KOPT-K1 (cell line): Measurements from ENCODE around the gene PPP1R12B.
"Not testable (repeated sequence)": the region's sequence is repeated elsewhere in the genome, so short reads cannot be mapped to it uniquely, and the experiment has no call there.

Experiments used
- H3K27ac ChIP-seq: fragments of 200-600 bp; sonication (generic); 2 replicates; pipeline ENCODE4 v1.5.1; 2016; ENCODE audit warnings: antibody characterized with exemption, mild to moderate bottlenecking, low read depth, low read length; ENCODE audit not compliant: poor library complexity, severe bottlenecking
- H3K36me3 ChIP-seq: fragments of 200-600 bp; sonication (generic); 2 replicates; pipeline ENCODE4 v1.5.1; 2017; ENCODE audit warnings: antibody characterized with exemption, mild to moderate bottlenecking, low read length, moderate library complexity; ENCODE audit not compliant: insufficient read depth
- H3K9me3 ChIP-seq: fragments of 200-600 bp; sonication (generic); 2 replicates; pipeline ENCODE4 v1.5.1; 2017; ENCODE audit warnings: antibody characterized with exemption, low read length, mild to moderate bottlenecking; ENCODE audit not compliant: insufficient read depth, poor library complexity, severe bottlenecking

The PPP1R12B gene

DNA sequence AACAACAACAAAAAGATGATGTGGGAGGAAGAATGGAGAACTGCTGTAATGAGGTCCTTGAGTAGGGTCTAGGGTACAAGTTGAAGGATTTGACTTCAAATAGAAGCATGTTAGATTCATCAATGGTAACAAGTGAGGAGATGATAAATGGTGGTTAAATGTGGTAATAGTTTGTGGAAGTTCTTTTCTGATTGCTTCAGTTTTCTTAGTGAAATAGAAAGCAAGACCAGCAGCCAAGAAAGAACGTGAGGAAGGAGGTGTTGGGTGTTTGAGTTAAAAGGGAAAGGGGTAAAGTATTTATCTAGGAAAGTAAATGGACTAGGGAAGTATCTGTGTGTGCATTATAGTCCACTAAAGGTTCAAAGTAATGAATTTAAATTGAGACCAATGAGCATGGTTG, 177.6 kb downstream of the PPP1R12B start:
- H3K9me3 ChIP-seq, H3K36me3 ChIP-seq, H3K27ac ChIP-seq: not testable (repeated sequence)

- H3K27ac ChIP-seq, H3K9me3 ChIP-seq, H3K36me3 ChIP-seq: not testable (repeated sequence)
Observed at GRCh38 chr1:202528096-202528722, 179.7 kb downstream of the PPP1R12B start.

GRCh38 chr1:202530686-202531085, 182.2 kb downstream of the PPP1R12B start:
- not testable (repeated sequence) for H3K9me3 ChIP-seq, H3K27ac ChIP-seq

GRCh38 chr1:202531472-202531811, 182.9 kb downstream of the PPP1R12B start:
- Histone ChIP-seq H3K27ac (no peak overlapping the region), H3K9me3 (no peaks in the 10 kb centered on the region), H3K36me3 (no peaks in the 10 kb centered on the region)

More at GRCh38 chr1:202530686-202531085, 182.2 kb downstream of the PPP1R12B start:
- H3K36me3 ChIP-seq = not testable (repeated sequence)

DNA sequence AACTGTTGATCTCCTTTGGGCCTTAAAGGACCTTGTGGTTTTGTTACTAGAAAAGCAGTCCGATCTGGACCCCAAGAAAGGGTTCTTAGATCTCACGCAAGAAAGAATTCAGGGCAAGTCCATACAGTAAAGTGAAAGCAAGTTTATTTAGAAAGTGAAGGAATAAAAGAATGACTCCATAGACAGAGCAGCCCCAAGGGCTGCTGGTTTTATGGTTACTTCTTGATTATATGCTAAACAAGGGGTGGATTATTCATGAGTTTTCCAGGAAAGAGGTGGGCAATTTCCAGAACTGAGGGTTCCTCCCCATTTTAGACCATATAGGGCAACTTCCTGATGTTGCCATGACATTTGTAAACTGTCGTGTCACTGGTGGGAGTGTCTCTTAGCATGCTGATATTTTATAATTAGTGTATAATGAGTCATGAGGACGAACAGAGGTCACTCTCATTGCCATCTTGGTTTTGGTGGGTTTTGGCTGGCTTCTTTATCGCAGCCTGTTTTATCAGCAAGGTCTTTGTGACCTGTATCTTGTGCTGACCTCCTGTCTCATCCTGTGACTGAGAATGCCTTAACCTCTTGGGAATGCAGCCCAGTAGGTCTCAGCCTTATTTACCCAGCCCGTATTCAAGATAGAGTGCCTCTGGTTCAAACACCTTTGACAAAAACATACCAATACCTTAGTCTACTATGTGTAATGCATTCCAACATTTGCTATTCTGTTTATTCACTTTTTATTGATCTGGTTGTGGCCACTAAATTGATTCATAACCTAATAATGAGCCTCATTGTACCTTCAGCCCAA, 183.5 kb downstream of the PPP1R12B start:
- H3K9me3 ChIP-seq, H3K27ac ChIP-seq: not testable (repeated sequence)

GRCh38 chr1:202539166-202539574, 190.7 kb downstream of the PPP1R12B start:
- H3K9me3 ChIP-seq, H3K27ac ChIP-seq, H3K36me3 ChIP-seq: not testable (repeated sequence)

More for the DNA sequence above, 183.5 kb downstream of the PPP1R12B start:
- not testable (repeated sequence) for H3K36me3 ChIP-seq

DNA sequence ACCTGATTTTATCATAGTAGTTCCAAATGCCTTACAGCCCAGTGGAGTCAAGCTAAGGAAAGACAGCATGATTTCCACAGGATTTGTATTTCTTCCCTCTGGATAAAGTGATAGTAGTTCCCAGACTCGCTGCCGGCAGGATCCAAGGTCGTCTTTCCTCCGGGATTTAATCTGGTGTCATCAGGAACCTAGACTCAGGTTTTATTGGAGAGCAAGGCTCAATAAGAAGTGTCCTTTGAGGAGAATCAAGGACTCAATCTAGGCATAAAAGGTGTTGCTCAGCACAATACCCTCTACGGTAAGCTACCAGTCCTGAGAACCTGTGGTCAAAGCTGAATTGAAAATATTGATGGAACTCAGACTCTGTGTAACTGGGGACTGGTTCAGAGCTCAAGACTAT, 191.1 kb downstream of the PPP1R12B start:
- H3K9me3 ChIP-seq, H3K36me3 ChIP-seq, H3K27ac ChIP-seq: not testable (repeated sequence)

DNA sequence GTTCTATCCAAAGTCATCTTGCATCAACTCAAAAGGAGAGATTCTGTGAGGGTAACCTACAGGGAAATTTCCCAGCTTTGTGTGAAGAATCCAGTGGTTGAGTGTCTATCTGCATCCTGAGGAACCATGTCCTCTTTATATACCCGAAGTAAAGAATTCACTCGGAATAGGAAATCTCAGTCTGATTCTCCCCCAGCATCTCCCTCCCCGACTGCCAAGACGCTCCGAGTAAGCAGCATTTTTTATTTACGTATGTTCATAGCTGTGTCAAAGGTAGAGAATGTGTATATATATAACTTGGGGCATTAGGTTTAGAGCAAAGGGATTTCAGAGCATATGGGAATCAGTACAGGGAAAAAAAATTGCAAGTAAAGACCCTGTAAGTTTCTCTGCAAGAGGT, 191.5 kb downstream of the PPP1R12B start:
- H3K9me3 ChIP-seq = no peaks in the 10 kb centered on the region
- H3K36me3 ChIP-seq = no peaks in the 10 kb centered on the region
- no peak overlapping the region for H3K27ac ChIP-seq

DNA sequence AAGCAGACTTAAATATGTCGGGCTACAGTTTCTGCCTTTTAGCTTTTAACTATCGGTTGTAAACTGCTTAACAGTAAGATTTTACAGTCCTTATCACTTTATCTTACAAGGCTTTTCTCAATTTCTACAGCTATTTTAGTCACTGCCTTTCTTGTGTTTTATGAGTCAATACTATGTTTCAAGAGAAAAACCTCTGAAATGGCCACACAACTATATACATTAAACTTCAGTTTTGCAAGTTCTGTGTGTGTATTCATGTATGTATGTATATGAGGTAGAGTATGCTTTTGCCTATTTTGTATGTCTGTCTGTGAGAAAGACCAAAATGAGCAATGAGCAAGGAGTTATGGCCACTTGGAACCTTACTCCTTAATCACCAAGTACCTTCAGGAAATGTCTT, 191.9 kb downstream of the PPP1R12B start:
- Histone ChIP-seq H3K9me3 (no peaks in the 10 kb centered on the region), H3K36me3 (no peaks in the 10 kb centered on the region), H3K27ac (no peak overlapping the region)

DNA sequence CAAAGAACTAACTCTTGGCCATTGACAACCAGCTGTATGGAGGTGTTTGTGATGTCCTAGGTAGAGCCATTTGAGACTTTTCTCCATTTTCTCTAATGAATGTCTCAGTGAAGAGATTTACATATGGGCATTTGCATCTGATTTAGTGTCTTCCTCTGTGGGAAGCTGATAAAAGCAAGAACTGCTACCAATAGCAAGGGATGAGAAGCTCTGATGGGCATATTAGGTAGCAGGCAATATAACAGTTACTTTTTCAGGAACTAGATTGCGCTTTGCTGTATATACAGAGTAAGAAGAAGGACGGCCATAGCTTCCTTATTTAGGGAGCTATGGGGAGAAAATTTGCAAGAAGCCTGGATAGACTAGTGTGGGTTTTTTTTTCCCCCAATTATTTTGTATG, 192.4 kb downstream of the PPP1R12B start:
- H3K36me3 ChIP-seq, H3K9me3 ChIP-seq, H3K27ac ChIP-seq: not testable (repeated sequence)

DNA sequence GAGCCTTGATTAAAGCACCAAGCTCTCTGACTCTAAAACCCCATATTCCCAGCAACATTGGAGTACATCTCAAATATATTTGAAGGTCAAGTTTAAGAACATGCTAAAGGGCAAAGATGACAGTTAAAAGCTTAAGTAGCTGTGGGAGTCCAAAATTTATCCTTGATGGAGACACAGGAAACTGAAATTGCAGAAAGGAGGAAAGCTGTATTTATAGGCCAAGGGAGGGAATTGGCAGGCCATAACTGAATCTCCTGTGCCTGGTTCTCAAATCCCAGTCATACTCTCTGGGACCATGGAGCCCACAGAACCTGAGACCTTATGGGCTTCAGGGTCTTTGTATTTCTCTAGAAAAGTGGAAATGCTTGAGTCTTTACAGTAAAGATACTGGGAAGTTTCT, 193.9 kb downstream of the PPP1R12B start:
- H3K36me3 ChIP-seq, H3K27ac ChIP-seq, H3K9me3 ChIP-seq: not testable (repeated sequence)

DNA sequence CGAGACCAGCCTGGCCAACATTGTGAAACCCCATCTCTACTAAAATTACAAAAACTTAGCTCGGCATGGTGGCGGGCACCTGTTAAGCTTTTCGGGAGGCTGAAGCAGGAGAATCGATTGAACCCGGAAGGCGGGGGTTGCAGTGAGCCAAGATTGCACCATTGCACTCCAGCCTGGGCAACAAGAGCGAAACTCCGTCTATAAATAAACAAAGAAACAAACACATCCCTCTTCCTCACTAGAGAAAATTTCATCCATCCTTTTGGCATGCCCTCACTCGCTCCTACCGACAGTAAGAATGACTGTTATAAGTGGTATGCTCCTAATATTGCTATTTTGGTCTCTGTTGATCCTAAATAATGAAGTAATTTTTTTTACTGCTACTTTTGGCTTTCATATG, 195.0 kb downstream of the PPP1R12B start:
- H3K36me3 ChIP-seq, H3K9me3 ChIP-seq, H3K27ac ChIP-seq: not testable (repeated sequence)

- H3K9me3 ChIP-seq, H3K27ac ChIP-seq, H3K36me3 ChIP-seq: not testable (repeated sequence)
Observed at GRCh38 chr1:202544766-202545449, 196.4 kb downstream of the PPP1R12B start.

- H3K9me3 ChIP-seq, H3K36me3 ChIP-seq, H3K27ac ChIP-seq: not testable (repeated sequence)
Observed at GRCh38 chr1:202545647-202546303, 197.3 kb downstream of the PPP1R12B start.

DNA sequence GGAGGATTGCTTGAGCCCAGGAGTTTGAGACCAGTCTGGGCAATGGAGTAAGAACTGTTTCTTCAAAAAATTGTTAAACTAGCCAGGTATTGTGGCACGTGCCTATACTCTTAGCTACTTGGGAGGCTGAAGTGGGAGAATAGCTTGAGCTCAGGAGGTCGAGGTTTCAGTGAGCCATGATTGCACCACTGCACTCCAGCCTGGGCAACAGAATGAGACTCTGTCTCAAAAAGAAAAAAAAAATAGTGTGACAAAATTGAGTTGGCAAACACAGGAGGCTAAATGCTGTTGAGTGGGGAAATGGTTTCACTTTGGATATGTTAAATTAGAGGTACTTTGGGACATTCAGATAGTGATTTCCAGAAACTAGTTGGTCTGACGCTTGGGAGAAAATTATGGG, 197.9 kb downstream of the PPP1R12B start:
- not testable (repeated sequence) for H3K9me3 ChIP-seq, H3K36me3 ChIP-seq, H3K27ac ChIP-seq
